Neural crest cell (in vitro differentiated cells): ENCODE data around the gene ZSCAN5A. TPM values are rescaled to one million over a fixed set of nuclear protein-coding genes. Genes with fewer than 3 reads are reported as not detected.

ENCODE experiments used
- DNase-seq: peaks from one replicate; pipeline ENCODE4 v3.0.0; 2021; ENCODE audit warnings: low read depth, mixed read lengths, low spot score
- H3K27ac Mint-ChIP-seq: one replicate; pipeline ENCODE4 v1.8.0; 2021; ENCODE audit warnings: mild to moderate bottlenecking, mixed read lengths; ENCODE audit not compliant: unreplicated experiment
- H3K27me3 Mint-ChIP-seq: 2 replicates; pipeline ENCODE4 v1.8.0; 2021; ENCODE audit warnings: low read depth, mild to moderate bottlenecking, mixed read lengths
- H3K36me3 Mint-ChIP-seq: 2 replicates; pipeline ENCODE4 v1.8.0; 2021; ENCODE audit warnings: low read depth, mild to moderate bottlenecking, mixed read lengths
- H3K4me1 Mint-ChIP-seq: 2 replicates; pipeline ENCODE4 v1.8.0; 2021; ENCODE audit warnings: mixed read lengths
- H3K4me3 Mint-ChIP-seq: one replicate; pipeline ENCODE4 v1.8.0; 2021; ENCODE audit warnings: mild to moderate bottlenecking, mixed read lengths
- H3K9me3 Mint-ChIP-seq: 2 replicates; pipeline ENCODE4 v1.8.0; 2021; ENCODE audit warnings: mixed read lengths
- CTCF ChIP-seq: fragments of 200-600 bp; sonication (generic); conservative IDR thresholded peaks from 2 replicates; pipeline ENCODE4 v1.5.0; 2021; ENCODE audit warnings: antibody characterized with exemption, mild to moderate bottlenecking
- long read RNA-seq: library from polyadenylated mRNA; unstranded; transcript quantifications from one replicate; pipeline ENCODE4 v2.0.0, GENCODE V29; 2020
- total RNA-seq: library from RNA; stranded (reverse); gene quantifications from 2 replicates; pipeline ENCODE4 v1.2.1, GENCODE V29; 2021

Gene ZSCAN5A
- total RNA-seq, result 11.6 and 14.7 TPM in 2 replicates
- long read RNA-seq, partial matches to known transcripts, result 1 of 30 reads
- long read RNA-seq, other reads (novel, unspliced or antisense), result 27 of 30 reads

- Mint-ChIP-seq H3K4me1 (peaks cover 20% of the 10 kb centered on the region), H3K4me3 (peak within 1 kb of the TSS; percentile 91), H3K36me3 (no peaks in the 10 kb centered on the region), H3K27me3 (peaks cover 7% of the 10 kb centered on the region), H3K9me3 (no peaks in the 10 kb centered on the region), H3K27ac (peak within 1 kb of the TSS; percentile 98)
- peak; percentile 93 for DNase-seq
- TF ChIP-seq CTCF, result no peak
Observed at GRCh38 chr19:56314381-56315076, at the start of gene ZSCAN5A. Gene ZSCAN5A, minus strand, starts transcription at chr19:56314839. Its CDS starts 89,793 bp downstream, at chr19:56225046.

GRCh38 chr19:56360841-56361240 lies 46.2 kb upstream of the ZSCAN5A start:
- Mint-ChIP-seq H3K4me1 (no peaks in the 10 kb centered on the region), H3K27ac (no peak overlapping the region), H3K9me3 (peaks cover 31% of the 10 kb centered on the region), H3K27me3 (no peaks in the 10 kb centered on the region), H3K4me3 (no peak overlapping the region), H3K36me3 (peaks cover 22% of the 10 kb centered on the region)
- TF ChIP-seq CTCF, result no peak
- no peak for DNase-seq

GRCh38 chr19:56356944-56357343 lies 42.3 kb upstream of the ZSCAN5A start:
- H3K27ac Mint-ChIP-seq, result no peak overlapping the region
- DNase-seq, result no peak
- H3K4me3 Mint-ChIP-seq, result no peak overlapping the region
- no peak for TF ChIP-seq CTCF
- no peaks in the 10 kb centered on the region for H3K4me1 Mint-ChIP-seq
- no peaks in the 10 kb centered on the region for H3K27me3 Mint-ChIP-seq
- H3K9me3 Mint-ChIP-seq, result peaks cover 26% of the 10 kb centered on the region
- H3K36me3 Mint-ChIP-seq, result peaks cover 20% of the 10 kb centered on the region

GRCh38 chr19:56355517-56355916 lies 40.9 kb upstream of the ZSCAN5A start:
- no peaks in the 10 kb centered on the region for H3K27me3 Mint-ChIP-seq
- no peak for DNase-seq
- H3K27ac Mint-ChIP-seq, result no peak overlapping the region
- H3K36me3 Mint-ChIP-seq, result peaks cover 13% of the 10 kb centered on the region
- TF ChIP-seq CTCF, result no peak
- no peak overlapping the region for H3K4me3 Mint-ChIP-seq
- H3K4me1 Mint-ChIP-seq, result no peaks in the 10 kb centered on the region
- peaks cover 22% of the 10 kb centered on the region for H3K9me3 Mint-ChIP-seq

- Mint-ChIP-seq H3K4me1 (no peaks in the 10 kb centered on the region), H3K27me3 (peaks cover 2% of the 10 kb centered on the region), H3K4me3 (no peak overlapping the region), H3K9me3 (peaks cover 10% of the 10 kb centered on the region), H3K36me3 (peaks cover 5% of the 10 kb centered on the region), H3K27ac (no peak overlapping the region)
- no peak for TF ChIP-seq CTCF
- no peak for DNase-seq
Observed at GRCh38 chr19:56351208-56351607, 36.6 kb upstream of the ZSCAN5A start.
